NCI-H2107 treated with DMSO at 0.1 percent for 48 hours (cell line): ENCODE measurements around the gene RABGAP1L.
"Not testable (repeated sequence)": the region's sequence is repeated elsewhere in the genome, so short reads cannot be mapped to it uniquely, and the experiment has no call there.

Experiments used
- DNase-seq: peaks from one replicate; lab custom pipeline; 2025; ENCODE audit not compliant: unreplicated experiment; lab: John Stamatoyannopoulos, UW

RABGAP1L gene

GRCh38 chr1:174652569-174653280 is 493.4 kb downstream of the RABGAP1L start:
- no peak for DNase-seq

- DNase-seq = no peak
Measured at GRCh38 chr1:174654560-174654959, 495.2 kb downstream of the RABGAP1L start.

- no peak for DNase-seq
Measured at GRCh38 chr1:174656409-174657059, 497.2 kb downstream of the RABGAP1L start.

- DNase-seq = no peak
Measured at GRCh38 chr1:174657411-174657810, 498.1 kb downstream of the RABGAP1L start.

- DNase-seq = no peak
Measured at GRCh38 chr1:174657893-174658292, 498.6 kb downstream of the RABGAP1L start.

DNA sequence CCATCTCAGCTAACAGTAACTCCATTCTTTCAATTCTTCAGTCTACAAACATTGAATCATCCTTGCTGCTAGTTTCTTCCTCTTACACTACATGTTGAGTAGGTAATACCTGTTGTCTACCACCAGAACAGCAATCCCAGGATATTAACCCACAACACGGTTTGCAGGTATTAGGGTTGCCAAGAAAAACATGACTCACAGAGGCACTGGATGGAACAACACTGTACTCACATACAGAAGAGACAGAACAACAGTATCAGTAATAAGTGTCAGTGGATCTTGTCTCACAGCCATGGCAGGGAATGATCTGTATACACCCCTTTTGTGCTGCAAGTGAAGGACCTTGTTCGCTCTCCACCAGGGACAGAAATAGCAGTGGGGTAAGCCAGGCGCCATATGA is 500.5 kb downstream of the RABGAP1L start:
- no peak for DNase-seq

GRCh38 chr1:174660476-174660875 is 501.2 kb downstream of the RABGAP1L start:
- no peak for DNase-seq

- DNase-seq = no peak
Measured at GRCh38 chr1:174663358-174663757, 504.0 kb downstream of the RABGAP1L start.

- DNase-seq = no peak
Measured at GRCh38 chr1:174666248-174666647, 506.9 kb downstream of the RABGAP1L start.

DNA sequence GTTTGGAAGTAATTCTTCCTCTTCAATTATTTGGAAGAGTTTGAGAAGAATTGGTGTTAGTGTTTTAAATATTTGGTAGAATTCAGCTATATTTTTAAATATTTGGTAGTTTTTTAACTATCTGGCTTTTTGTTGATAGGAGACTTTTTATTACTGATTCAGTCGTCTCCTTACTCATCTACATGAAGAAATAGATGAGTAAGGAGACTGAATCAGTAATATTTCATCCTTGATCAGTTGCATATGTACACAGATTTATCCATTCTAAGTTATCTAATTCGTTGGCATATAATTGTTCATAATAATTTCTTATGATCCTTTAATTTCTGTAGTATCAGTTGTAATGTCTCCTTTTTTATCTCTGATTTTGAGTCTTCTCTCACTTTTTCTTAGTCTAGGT is 512.5 kb downstream of the RABGAP1L start:
- DNase-seq = no peak

DNA sequence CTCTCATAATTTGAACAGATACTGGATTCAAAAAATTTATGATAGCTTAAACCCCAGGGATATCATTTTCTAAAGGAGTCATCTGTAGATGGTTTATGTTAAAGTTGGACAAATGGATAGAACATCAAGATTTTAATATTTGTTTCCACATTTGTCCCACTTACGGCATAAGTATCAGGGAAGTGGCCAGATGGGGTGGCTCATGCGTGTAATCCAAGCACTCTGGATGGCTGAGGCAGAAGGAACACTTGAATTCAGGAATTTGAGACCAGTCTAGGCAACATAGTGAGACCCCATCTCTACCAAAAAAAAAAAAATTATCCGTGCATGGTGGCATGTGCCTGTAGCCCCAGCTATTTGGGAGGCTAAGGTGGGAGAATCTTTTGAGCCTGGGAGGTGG is 517.5 kb downstream of the RABGAP1L start:
- DNase-seq = no peak

DNA sequence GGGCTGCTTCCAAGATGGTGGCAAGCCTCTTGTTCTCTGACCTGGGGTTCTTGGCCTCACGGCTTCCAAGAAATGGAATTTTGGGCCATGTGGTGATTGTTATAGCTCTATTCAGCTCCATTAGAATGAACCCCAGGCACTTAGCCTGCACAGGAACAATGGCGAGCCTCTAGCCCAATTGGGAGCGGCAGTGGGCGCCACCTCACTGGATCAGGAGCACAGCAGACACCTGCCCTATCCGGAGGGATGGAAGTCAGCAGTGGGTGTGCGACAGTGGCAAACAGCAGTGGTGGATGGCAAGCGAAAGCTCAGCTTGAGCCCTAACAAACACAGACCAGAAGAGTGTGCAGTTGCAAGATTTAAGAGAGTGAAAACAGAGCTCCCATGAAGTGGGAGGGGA is 519.3 kb downstream of the RABGAP1L start:
- DNase-seq = no peak

GRCh38 chr1:174680101-174680500 is 520.8 kb downstream of the RABGAP1L start:
- DNase-seq = no peak

DNA sequence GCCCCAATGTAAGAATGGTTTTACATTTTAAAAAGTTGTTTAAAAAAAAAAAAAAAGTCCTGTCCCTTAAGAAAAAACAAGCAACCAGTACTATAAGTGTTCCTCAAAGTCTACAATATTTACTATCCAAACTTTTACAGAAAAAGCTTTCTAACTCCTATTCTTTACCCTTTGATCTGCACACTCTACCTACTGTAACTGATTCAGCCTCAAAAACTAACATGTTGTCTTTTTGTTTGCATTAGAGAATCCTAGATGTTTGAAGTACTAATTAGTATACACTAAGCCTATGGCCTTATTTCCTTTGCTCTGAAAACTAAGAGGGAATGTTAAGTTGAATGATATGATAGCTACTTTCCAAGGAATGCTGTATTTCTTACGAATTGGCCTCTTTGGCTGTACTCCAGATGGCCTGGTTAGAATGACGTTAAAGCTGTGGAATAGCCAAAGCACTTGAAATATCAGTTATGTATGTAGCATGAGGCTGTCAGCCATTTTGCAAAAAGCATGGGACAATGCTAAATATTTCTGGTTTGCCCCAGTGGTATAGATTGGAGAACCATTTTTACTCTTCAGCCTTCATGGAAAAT is 523.2 kb downstream of the RABGAP1L start:
- DNase-seq = no peak

- no peak for DNase-seq
Measured at GRCh38 chr1:174686213-174686612, 526.9 kb downstream of the RABGAP1L start.

DNA sequence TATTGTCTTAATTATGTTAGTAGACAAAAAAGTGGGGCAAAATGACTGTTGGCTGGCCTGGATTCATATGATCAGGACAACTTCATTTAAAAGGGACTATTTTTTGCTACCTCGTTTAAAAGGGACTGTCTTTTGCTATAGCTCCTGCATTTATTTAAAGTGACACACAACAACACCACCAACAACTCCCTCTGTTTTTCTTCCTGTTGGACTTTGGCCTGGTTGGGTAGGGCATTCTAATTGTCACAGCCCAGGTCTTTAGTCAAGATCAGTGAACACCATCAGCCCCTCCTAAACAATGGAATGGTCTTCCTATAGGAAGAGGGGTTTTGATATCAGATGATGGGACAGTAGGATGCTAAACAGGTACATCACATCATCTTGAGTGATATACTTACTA is 530.2 kb downstream of the RABGAP1L start:
- no peak for DNase-seq

DNA sequence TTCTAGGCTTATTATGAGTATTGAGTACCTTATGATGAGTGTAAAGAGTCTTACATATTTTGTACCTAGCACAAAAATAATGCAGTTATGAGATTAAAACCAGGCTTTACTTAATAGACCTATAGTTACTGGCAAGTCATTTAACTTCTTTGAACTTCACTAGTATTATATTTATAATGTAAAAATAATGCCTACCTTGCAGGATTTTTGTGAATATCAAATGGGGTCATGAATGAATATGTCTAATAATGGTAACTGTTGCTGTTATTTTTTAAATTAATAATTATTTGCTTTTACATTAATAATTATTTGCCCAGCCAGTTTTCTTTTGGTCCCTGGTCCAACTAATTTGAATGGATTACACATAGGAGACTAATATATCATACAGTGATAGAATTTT is 530.9 kb downstream of the RABGAP1L start:
- no peak for DNase-seq

GRCh38 chr1:174692313-174692712 is 533.0 kb downstream of the RABGAP1L start:
- no peak for DNase-seq

DNA sequence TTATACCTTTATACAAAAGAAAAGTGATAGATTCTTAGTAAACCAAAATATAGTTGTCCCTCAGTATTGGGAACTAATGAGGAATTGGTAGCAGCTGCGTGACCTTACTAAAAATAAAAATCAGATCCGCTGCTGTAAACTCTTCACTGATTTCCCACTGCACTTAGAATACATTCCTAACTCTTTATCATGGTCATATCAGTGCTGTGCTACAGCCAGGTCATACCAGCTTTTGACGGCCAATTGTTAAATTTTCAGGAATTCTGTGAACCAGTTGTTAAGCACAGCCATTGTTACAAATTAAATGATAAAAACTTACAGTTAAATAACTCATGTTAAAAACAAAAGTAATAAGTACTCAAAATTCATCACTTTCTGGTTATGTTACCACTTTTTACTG is 533.8 kb downstream of the RABGAP1L start:
- DNase-seq = no peak

DNA sequence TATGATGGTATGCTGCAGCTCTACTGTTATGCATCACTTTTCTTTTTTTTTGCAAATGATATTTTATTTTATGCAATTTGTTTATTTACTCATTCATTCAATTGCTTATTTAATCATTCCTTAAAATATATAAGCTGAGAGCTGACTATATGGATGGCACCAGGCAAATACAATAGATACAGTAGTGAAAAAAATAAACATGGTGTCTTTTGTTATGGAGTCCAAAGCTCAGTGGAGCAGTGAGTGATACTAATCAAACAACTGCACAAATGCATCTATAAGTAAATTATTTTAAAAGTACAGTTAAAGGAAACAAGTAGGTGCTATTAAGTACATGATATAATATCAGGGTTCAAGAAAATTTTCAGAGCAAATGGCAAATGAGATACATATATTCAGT is 534.2 kb downstream of the RABGAP1L start:
- not testable (repeated sequence) for DNase-seq

GRCh38 chr1:174696026-174696821 is 536.9 kb downstream of the RABGAP1L start:
- no peak for DNase-seq

DNA sequence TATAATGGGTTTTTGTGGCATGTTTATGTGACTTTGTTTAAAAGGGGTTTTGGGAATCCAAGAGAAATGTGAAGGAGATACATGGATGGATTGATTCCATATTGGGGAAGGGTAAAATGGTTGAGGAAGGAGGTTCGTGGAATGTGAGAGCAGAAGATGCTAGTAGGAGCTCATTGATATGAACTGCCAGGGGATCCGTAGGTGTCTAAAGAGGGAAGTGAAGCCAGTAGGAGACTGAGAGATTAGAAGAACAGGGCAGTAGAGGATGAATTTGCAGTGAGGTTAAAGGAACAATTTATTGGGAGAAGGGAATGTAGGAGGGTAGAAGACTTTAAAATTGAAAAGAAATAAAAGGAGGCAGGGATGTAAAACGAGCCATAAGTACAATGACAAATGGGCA is 541.0 kb downstream of the RABGAP1L start:
- DNase-seq = no peak
